GM12874 (cell line): Measurements from ENCODE around the gene ODF4.

Source experiments
- CTCF ChIP-seq: IDR thresholded peaks from 2 replicates; pipeline ENCODE4 v1.5.1; 2011; ENCODE audit warnings: low read depth, mild to moderate bottlenecking, control low read depth, low read length, moderate library complexity; ENCODE audit not compliant: insufficient read depth

The ODF4 gene

GRCh38 chr17:8382880-8383142 lies 43.2 kb downstream of the ODF4 start:
- no peak for TF ChIP-seq CTCF

GRCh38 chr17:8383143-8383822 lies 43.6 kb downstream of the ODF4 start, which contains the start of gene RPL26:
Gene RPL26 (minus strand): TSS chr17:8383193. CDS start chr17:8382310, 883 bp downstream.
- peak; percentile 81 for TF ChIP-seq CTCF

GRCh38 chr17:8384801-8385378 lies 45.2 kb downstream of the ODF4 start:
- no peak for TF ChIP-seq CTCF

- TF ChIP-seq CTCF = no peak
Measured at GRCh38 chr17:8386841-8387240, 47.2 kb downstream of the ODF4 start.

- TF ChIP-seq CTCF = no peak
Measured at GRCh38 chr17:8387914-8388651, 48.4 kb downstream of the ODF4 start.

- TF ChIP-seq CTCF = no peak
Measured at GRCh38 chr17:8391711-8392110, 52.1 kb downstream of the ODF4 start.

GRCh38 chr17:8392274-8392673 lies 52.6 kb downstream of the ODF4 start:
- no peak for TF ChIP-seq CTCF
